GM12873 (cell line): ENCODE measurements around the gene LPIN1.

ENCODE experiments used
- CTCF ChIP-seq: IDR thresholded peaks from 2 replicates; pipeline ENCODE4 v1.5.1; 2012; ENCODE audit warnings: low read depth, mild to moderate bottlenecking, moderate library complexity, low read length, control low read depth; ENCODE audit not compliant: insufficient read depth; ENCODE audit errors: missing control alignments

Gene LPIN1

DNA sequence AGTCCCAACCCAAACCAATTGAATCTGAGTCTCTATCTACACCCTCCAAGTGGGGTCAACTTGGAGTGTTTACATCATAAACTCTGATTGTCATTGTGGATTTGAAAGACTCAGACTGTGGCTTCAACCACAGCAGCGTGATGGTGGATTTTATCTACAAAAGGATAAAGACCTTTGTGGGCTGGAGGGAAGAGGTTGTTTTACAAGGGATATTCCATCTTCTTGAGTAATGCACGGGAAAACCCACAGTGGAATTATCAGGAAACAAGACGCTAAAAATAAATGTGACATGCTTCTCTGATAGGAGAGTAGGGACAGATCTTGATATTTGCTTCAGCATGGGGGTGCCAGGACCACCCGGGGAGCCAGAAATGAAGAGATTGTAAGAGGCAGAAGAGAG is 93.5 kb downstream of the LPIN1 start:
- TF ChIP-seq CTCF: no peak

GRCh38 chr2:11842336-11842735 is 95.9 kb downstream of the LPIN1 start:
- no peak for TF ChIP-seq CTCF

DNA sequence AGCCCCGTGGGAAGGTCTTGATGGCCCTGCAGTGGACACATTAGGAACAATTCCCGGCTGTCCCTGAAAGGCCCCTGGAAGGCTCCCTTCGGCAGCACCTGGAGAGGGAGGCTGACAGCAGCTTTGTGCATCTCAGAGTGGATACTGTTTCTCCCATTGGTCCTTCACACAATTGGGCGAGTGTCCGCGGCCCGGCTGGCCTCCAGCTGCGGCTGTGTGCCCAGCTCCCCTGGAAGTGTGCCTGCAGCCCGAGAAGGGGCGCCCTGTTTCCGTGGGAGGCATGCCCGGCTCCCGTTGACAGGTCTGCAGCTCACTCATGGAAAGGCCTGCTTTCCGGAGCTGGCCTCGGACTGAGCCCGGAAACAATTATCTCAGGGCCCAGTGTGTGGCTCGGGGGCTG is 103.7 kb downstream of the LPIN1 start:
- TF ChIP-seq CTCF: no peak

DNA sequence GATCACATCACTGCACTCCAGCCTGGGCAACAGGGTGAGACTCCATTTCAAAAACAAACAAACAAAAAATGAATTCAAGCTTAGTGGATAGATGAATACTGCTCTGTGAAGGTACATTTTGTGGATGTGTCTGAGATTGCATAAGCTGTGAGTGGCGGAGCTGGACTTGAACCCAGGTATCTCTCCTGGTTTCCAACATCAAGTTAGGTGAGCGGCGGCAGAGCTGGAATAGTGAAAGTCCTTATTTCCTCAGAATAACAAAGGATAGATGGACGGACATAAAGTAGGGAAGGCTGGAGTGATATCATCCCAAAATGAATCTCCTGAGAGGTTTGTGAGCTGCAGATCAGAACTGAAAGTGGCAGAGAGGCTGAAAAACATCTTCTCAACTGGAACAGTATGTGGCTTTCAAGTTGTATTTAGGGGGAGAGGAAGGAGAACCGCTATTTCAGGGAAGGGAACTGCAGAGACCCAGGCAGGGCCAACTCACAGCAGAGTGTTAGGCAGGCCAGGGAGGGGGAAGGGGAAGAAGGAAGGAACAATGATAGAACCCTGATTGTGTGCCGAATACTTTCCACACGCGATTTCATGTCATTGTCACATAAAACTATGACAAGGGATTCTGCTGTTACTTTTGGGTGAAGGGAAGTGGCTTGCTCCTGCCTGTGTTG is 106.2 kb downstream of the LPIN1 start:
- no peak for TF ChIP-seq CTCF

- TF ChIP-seq CTCF: no peak
Measured at GRCh38 chr2:11853197-11853588, 106.8 kb downstream of the LPIN1 start.

- no peak for TF ChIP-seq CTCF
Measured at GRCh38 chr2:11855064-11855760, 108.8 kb downstream of the LPIN1 start.

- no peak for TF ChIP-seq CTCF
Measured at GRCh38 chr2:11856095-11856494, 109.7 kb downstream of the LPIN1 start.
